ENCODE results near the gene SCAMP4.

Gene SCAMP4

GRCh38 chr19:1856698-1857603 is 48.2 kb upstream of the SCAMP4 start:
- Histone ChIP-seq H3K27ac (ENCODE audit: low read depth, low read length) (peak overlapping the region; percentile 61), H4K20me1 (ENCODE audit: low read depth, low read length) (peaks cover 10% of the 10 kb centered on the region; the same call in 1 of the 2 replicates), H3K79me2 (ENCODE audit: insufficient read depth, low read length) (peaks cover 67% of the 10 kb centered on the region), H3K9ac (ENCODE audit: low read length) (peak overlapping the region; percentile 49), H2AFZ (ENCODE audit: low read depth, low read length, severe bottlenecking) (no peak overlapping the region), H3F3A (ENCODE audit: insufficient read depth) (peaks cover 14% of the 10 kb centered on the region; the same call in 1 of the 2 replicates), H3K4me3 (ENCODE audit: insufficient read depth, low read length, poor library complexity, severe bottlenecking) (peak overlapping the region; percentile 39), H3K9me2 (replicated peaks; ENCODE audit: insufficient read depth, low read length) (no peaks in the 10 kb centered on the region), H3K9me3 (ENCODE audit: insufficient read depth, low read length) (no peaks in the 10 kb centered on the region), H3K36me3 (ENCODE audit: low read length) (no peaks in the 10 kb centered on the region), H3K4me2 (ENCODE audit: low read depth, low read length, poor library complexity, severe bottlenecking) (peak overlapping the region; percentile 55), H3K27me3 (ENCODE audit: low read length) (no peaks in the 10 kb centered on the region)
- TF ChIP-seq EZH2phosphoT487 (conservative IDR thresholded peaks at IDR 0.05; ENCODE audit: low read length) (no peak), CTCF (IDR thresholded peaks at IDR 0.05; ENCODE audit: insufficient read depth, low read length, poor library complexity, severe bottlenecking) (no peak)

GRCh38 chr19:1857648-1858326 is 47.4 kb upstream of the SCAMP4 start:
- Histone ChIP-seq H3F3A (ENCODE audit: insufficient read depth) (peaks cover 16% of the 10 kb centered on the region; the same call in 1 of the 2 replicates), H3K9ac (ENCODE audit: low read length) (peak overlapping the region; percentile 49; the same call in 1 of the 2 replicates), H3K79me2 (ENCODE audit: insufficient read depth, low read length) (peaks cover 67% of the 10 kb centered on the region), H2AFZ (ENCODE audit: low read depth, low read length, severe bottlenecking) (no peak overlapping the region), H3K4me2 (ENCODE audit: low read depth, low read length, poor library complexity, severe bottlenecking) (peak overlapping the region; percentile 55), H4K20me1 (ENCODE audit: low read depth, low read length) (peaks cover 9% of the 10 kb centered on the region; the same call in 1 of the 2 replicates), H3K4me3 (ENCODE audit: insufficient read depth, low read length, poor library complexity, severe bottlenecking) (no peak overlapping the region), H3K9me3 (ENCODE audit: insufficient read depth, low read length) (no peaks in the 10 kb centered on the region), H3K9me2 (replicated peaks; ENCODE audit: insufficient read depth, low read length) (no peaks in the 10 kb centered on the region), H3K27ac (ENCODE audit: low read depth, low read length) (peak overlapping the region; percentile 61), H3K27me3 (ENCODE audit: low read length) (no peaks in the 10 kb centered on the region), H3K36me3 (ENCODE audit: low read length) (no peaks in the 10 kb centered on the region)
- TF ChIP-seq CTCF (IDR thresholded peaks at IDR 0.05; ENCODE audit: insufficient read depth, low read length, poor library complexity, severe bottlenecking) (no peak), EZH2phosphoT487 (conservative IDR thresholded peaks at IDR 0.05; ENCODE audit: low read length) (no peak)

GRCh38 chr19:1858412-1859081 is 46.7 kb upstream of the SCAMP4 start:
- Histone ChIP-seq H3K79me2 (ENCODE audit: insufficient read depth, low read length) (peaks cover 62% of the 10 kb centered on the region), H2AFZ (ENCODE audit: low read depth, low read length, severe bottlenecking) (no peak overlapping the region), H3K9me2 (replicated peaks; ENCODE audit: insufficient read depth, low read length) (no peaks in the 10 kb centered on the region), H3K36me3 (ENCODE audit: low read length) (no peaks in the 10 kb centered on the region), H3K27ac (ENCODE audit: low read depth, low read length) (0 out of 2 replicates have a peak overlapping the region, but pooled peaks have one; percentile 20), H3K27me3 (ENCODE audit: low read length) (no peaks in the 10 kb centered on the region), H4K20me1 (ENCODE audit: low read depth, low read length) (peaks cover 6% of the 10 kb centered on the region; the same call in 1 of the 2 replicates), H3K9me3 (ENCODE audit: insufficient read depth, low read length) (no peaks in the 10 kb centered on the region), H3K4me3 (ENCODE audit: insufficient read depth, low read length, poor library complexity, severe bottlenecking) (no peak overlapping the region), H3K9ac (ENCODE audit: low read length) (no peak overlapping the region), H3K4me2 (ENCODE audit: low read depth, low read length, poor library complexity, severe bottlenecking) (no peak overlapping the region), H3F3A (ENCODE audit: insufficient read depth) (peaks cover 16% of the 10 kb centered on the region; the same call in 1 of the 2 replicates)
- TF ChIP-seq EZH2phosphoT487 (conservative IDR thresholded peaks at IDR 0.05; ENCODE audit: low read length), result no peak
- no peak for TF ChIP-seq CTCF (IDR thresholded peaks at IDR 0.05; ENCODE audit: insufficient read depth, low read length, poor library complexity, severe bottlenecking)

All from SU-DHL-6 (cell line).